Caco-2 (cell line): ENCODE measurements around the gene CCR5AS.

Experiments used
- BruUV-seq: library from RNA; stranded (reverse); fragments of 400-500 nt; replicated peaks from 2 replicates; lab custom pipeline; 2021; lab: Mats Ljungman, UMichigan
- CTCF ChIA-PET: fragments of 300-600 bp; sonication (Branson Sonifier 250); formaldehyde crosslinking; loops from one replicate; lab custom pipeline; 2022; ENCODE audit warnings: antibody characterized with exemption; lab: Charles Lee
- POLR2A ChIA-PET: fragments of 300-600 bp; sonication (Branson Sonifier 250); formaldehyde crosslinking; loops from one replicate; lab custom pipeline; 2022; ENCODE audit warnings: antibody characterized with exemption; lab: Charles Lee
- DNase-seq, 2 experiments: peaks; one replicate each; pipeline versions ENCODE4 v3.0.0 to v3.0.0-alpha.2; 2020 to 2022
- H3K27me3 ChIP-seq: replicated peaks from 2 replicates; pipeline ENCODE4 v1.6.0; 2011; ENCODE audit warnings: low read length; ENCODE audit not compliant: control insufficient read depth, insufficient read depth
- H3K36me3 ChIP-seq: 2 replicates; pipeline ENCODE4 v1.5.1; 2011; ENCODE audit warnings: low read length; ENCODE audit not compliant: control insufficient read depth, insufficient read depth
- H3K4me1 ChIP-seq: fragments of 250-450 bp; sonication (Bioruptor Pico); 2 replicates; pipeline ENCODE4 v1.5.1; 2020; ENCODE audit warnings: mild to moderate bottlenecking
- H3K4me3 ChIP-seq: 2 replicates; pipeline ENCODE4 v1.5.1; 2011; ENCODE audit warnings: low read depth, mild to moderate bottlenecking, control low read depth, low read length
- H3K9me3 ChIP-seq: fragments of 250-450 bp; sonication (Bioruptor Pico); 2 replicates; pipeline ENCODE4 v1.5.1; 2020; ENCODE audit warnings: mild to moderate bottlenecking, moderate library complexity
- H3K27ac Mint-ChIP-seq: one replicate; pipeline ENCODE4 v1.8.0; 2022; ENCODE audit warnings: mixed read lengths; ENCODE audit not compliant: unreplicated experiment
- H3K27me3 Mint-ChIP-seq: one replicate; pipeline ENCODE4 v1.8.0; 2022; ENCODE audit warnings: mixed read lengths; ENCODE audit not compliant: insufficient read depth, unreplicated experiment
- H3K36me3 Mint-ChIP-seq: one replicate; pipeline ENCODE4 v1.8.0; 2022; ENCODE audit warnings: mild to moderate bottlenecking, mixed read lengths; ENCODE audit not compliant: insufficient read depth, unreplicated experiment
- H3K4me1 Mint-ChIP-seq: one replicate; pipeline ENCODE4 v1.8.0; 2022; ENCODE audit warnings: low read depth, mixed read lengths; ENCODE audit not compliant: unreplicated experiment
- H3K4me3 Mint-ChIP-seq: one replicate; pipeline ENCODE4 v1.8.0; 2022; ENCODE audit warnings: mild to moderate bottlenecking, moderate library complexity, mixed read lengths; ENCODE audit not compliant: unreplicated experiment
- H3K9me3 Mint-ChIP-seq: one replicate; pipeline ENCODE4 v1.8.0; 2022; ENCODE audit warnings: mixed read lengths; ENCODE audit not compliant: unreplicated experiment
- CTCF ChIP-seq, 2 experiments: fragments of 200-600 bp in 1 of 2; IDR thresholded peaks; 1 replicate in 1 of 2; 2 replicates in 1 of 2; pipeline versions ENCODE4 v1.5.1 to v1.8.0; 2011 to 2022; ENCODE audit warnings: antibody characterized with exemption in 1 of 2, control low read depth in 1 of 2, inconsistent platforms in 1 of 2, low read depth in 1 of 2, low read length in 1 of 2, mild to moderate bottlenecking in 1 of 2, moderate library complexity in 1 of 2; ENCODE audit not compliant: insufficient read depth in 1 of 2, severe bottlenecking in 1 of 2, unreplicated experiment in 1 of 2
- intact Hi-C: fragments of 100-400 bp; cut with micrococcal nuclease; formaldehyde crosslinking; loops from one replicate; pipeline ENCODE4 v1.10.0; 2022; ENCODE audit not compliant: unreplicated experiment

Gene CCR5AS

GRCh38 chr3:46353647-46354410 is 53.0 kb downstream of the CCR5AS start, which contains the start of gene CCR2:
CCR2 (plus strand) TSS chr3:46354111; CDS start chr3:46357528, 3,417 bp downstream.
- ChIA-PET CTCF (no interaction called here), POLR2A (no interaction called here)

GRCh38 chr3:46353090-46353489 is 53.8 kb downstream of the CCR5AS start:
- H3K36me3 ChIP-seq, result no peaks in the 10 kb centered on the region
- H3K4me3 ChIP-seq, result no peak overlapping the region
- ChIA-PET POLR2A (no interaction called here), CTCF (no interaction called here)
- no peak overlapping the region for H3K4me3 Mint-ChIP-seq
- H3K9me3 ChIP-seq, result no peaks in the 10 kb centered on the region
- H3K27ac Mint-ChIP-seq, result no peak overlapping the region
- no peak for TF ChIP-seq CTCF (IDR thresholded peaks at IDR 0.05; ENCODE audit: insufficient read depth in 1 of 2, low read depth in 1 of 2, low read length in 1 of 2, severe bottlenecking in 1 of 2, unreplicated experiment in 1 of 2)
- peaks cover 22% of the 10 kb centered on the region for H3K9me3 Mint-ChIP-seq
- no peak for DNase-seq
- H3K36me3 Mint-ChIP-seq, result no peaks in the 10 kb centered on the region
- H3K4me1 Mint-ChIP-seq, result peaks cover 8% of the 10 kb centered on the region
- intact Hi-C loops, result no loop called here
- H3K4me1 ChIP-seq, result no peaks in the 10 kb centered on the region
- H3K27me3 Mint-ChIP-seq, result no peaks in the 10 kb centered on the region
- BruUV-seq, result no TSS peak
- H3K27me3 ChIP-seq, result peaks cover 1% of the 10 kb centered on the region

More at GRCh38 chr3:46353647-46354410, 53.0 kb downstream of the CCR5AS start, which contains the start of gene CCR2:
- Histone ChIP-seq H3K4me3 (no peak within 1 kb of the TSS), H3K9me3 (no peaks in the 10 kb centered on the region), H3K27me3 (peaks cover 1% of the 10 kb centered on the region), H3K36me3 (no peaks in the 10 kb centered on the region), H3K4me1 (no peaks in the 10 kb centered on the region)
- Mint-ChIP-seq H3K27ac (no peak within 1 kb of the TSS), H3K36me3 (no peaks in the 10 kb centered on the region), H3K27me3 (no peaks in the 10 kb centered on the region), H3K9me3 (peaks cover 15% of the 10 kb centered on the region), H3K4me3 (no peak within 1 kb of the TSS), H3K4me1 (peaks cover 8% of the 10 kb centered on the region)
- no peak for DNase-seq
- no peak for TF ChIP-seq CTCF (IDR thresholded peaks at IDR 0.05; ENCODE audit: insufficient read depth in 1 of 2, low read depth in 1 of 2, low read length in 1 of 2, severe bottlenecking in 1 of 2, unreplicated experiment in 1 of 2)
- intact Hi-C loops, result no loop called here
- no TSS peak for BruUV-seq

GRCh38 chr3:46351646-46352045 is 55.2 kb downstream of the CCR5AS start:
- H3K9me3 Mint-ChIP-seq, result peaks cover 22% of the 10 kb centered on the region
- no peaks in the 10 kb centered on the region for H3K27me3 Mint-ChIP-seq
- Histone ChIP-seq H3K4me1 (no peaks in the 10 kb centered on the region), H3K36me3 (no peaks in the 10 kb centered on the region), H3K27me3 (peaks cover 1% of the 10 kb centered on the region), H3K9me3 (peaks cover 5% of the 10 kb centered on the region; the same call in 1 of the 2 replicates), H3K4me3 (no peak overlapping the region)
- peaks cover 8% of the 10 kb centered on the region for H3K4me1 Mint-ChIP-seq
- no peak overlapping the region for H3K4me3 Mint-ChIP-seq
- no peak overlapping the region for H3K27ac Mint-ChIP-seq
- no peaks in the 10 kb centered on the region for H3K36me3 Mint-ChIP-seq
- BruUV-seq, result no TSS peak
- no peak for TF ChIP-seq CTCF (IDR thresholded peaks at IDR 0.05; ENCODE audit: insufficient read depth in 1 of 2, low read depth in 1 of 2, low read length in 1 of 2, severe bottlenecking in 1 of 2, unreplicated experiment in 1 of 2)
- POLR2A ChIA-PET, result no interaction called here
- no peak for DNase-seq
- intact Hi-C loops, result no loop called here
- CTCF ChIA-PET, result no interaction called here
